ENCODE data around the gene TGFB1. TPM values are rescaled to one million over a fixed set of nuclear protein-coding genes. Genes with fewer than 3 reads are reported as not detected.

TGFB1 gene
- total RNA-seq, 2 experiments from 2014 or later = 108 to 110 TPM

DNA sequence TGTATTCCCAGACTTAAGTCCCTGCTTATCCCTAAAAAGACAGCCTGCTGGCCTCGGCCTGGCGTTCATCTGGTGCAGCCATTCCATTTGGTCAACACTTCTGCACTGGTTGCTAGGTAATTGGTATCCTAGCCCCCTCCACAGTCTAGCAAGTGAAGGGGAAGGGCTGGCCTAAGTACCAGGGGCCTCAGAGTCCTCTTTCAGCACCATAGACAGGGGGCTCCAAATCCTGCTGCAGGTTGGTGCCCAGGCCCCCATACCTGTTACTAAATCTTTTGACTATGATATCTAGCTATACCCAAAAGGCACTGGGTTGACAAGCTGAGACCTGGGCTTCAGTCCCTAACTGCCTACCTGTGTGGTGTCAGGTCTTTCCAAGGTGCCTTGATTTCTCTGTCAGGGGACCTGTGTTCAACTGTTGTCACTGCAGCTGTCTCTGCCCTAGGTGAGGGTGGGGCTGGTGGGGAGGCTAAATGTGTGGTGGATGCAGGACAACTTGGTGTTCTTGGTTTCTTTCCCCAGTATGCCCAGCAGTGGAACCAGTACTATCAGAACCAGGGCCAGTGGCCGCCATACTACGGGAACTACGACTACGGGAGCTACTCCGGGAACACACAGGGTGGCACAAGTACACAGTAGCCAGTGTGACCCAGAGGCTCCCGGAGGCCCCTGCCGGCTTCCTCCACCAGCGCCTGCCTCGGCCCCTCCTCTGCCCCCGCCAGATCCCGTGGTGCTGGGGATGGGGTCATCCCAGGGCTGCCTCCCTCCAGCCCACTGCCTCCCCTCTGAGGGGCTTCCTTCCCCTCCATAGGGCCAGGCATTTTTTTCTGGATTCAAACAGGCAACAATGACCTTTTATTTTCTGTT is 47.6 kb downstream of the TGFB1 start:
- intact Hi-C loops (cut with micrococcal nuclease) = loop anchor here (5.0 kb wide), 2 partner anchors 241 to 334 kb away; no protein-coding TSS in a partner anchor
- Mint-ChIP-seq H3K4me3 (peak overlapping the region; percentile 14), H3K27ac (peak overlapping the region; percentile 96), H3K4me1 (ENCODE audit: low read depth) (peaks cover 87% of the 10 kb centered on the region), H3K36me3 (peaks cover 56% of the 10 kb centered on the region), H3K9me3 (no peaks in the 10 kb centered on the region), H3K27me3 (no peaks in the 10 kb centered on the region)
- CTCF ChIA-PET = interaction anchor here (6.1 to 8.4 kb wide), 2 partner anchors 42 to 102 kb away, joined by 83 to 86 read pairs; partner anchors contain the start of gene HNRNPUL1
- DNase-seq = no peak
- POLR2A ChIA-PET = interaction anchor here (1.5 to 10.3 kb wide), 3 partner anchors 21 to 46 kb away, joined by 4 to 97 read pairs (median 6); partner anchors contain the start of gene HNRNPUL1

DNA sequence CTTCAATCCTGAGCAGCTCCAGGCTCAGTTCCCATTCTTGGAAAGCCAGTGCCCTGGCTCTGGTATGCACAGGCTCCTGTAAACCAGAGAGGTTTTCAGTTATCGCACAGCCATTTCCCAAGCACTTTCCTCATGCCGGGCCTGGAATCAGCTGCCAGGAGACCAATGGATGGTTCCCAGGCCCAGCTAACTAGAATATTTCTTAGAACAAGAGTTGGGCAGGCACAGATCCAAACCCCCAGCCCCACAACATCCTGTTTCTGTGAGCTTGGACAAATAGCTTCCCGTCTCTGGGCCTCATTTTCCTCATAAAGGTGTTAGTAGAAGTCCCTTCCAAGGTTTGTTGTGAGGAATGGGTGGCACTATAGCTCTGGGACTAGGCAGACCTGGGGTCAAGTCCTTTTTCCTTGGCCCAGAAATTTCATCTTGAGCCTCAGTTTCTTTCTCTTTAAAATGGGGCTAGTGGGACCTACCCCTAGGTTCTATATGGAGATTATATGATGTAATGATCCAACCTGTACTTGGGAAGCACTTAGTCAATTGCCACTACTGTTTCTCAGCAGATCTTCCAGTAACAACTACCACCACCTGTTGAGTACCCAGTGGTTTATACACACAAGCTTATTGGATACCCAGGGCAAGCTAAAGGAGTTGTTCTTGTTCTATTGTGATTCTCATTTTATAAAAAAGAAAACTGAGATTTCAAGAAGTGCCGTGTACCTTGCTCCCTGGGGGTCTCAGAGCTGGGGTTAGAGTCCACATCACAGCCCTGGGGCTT is 48.8 kb downstream of the TGFB1 start:
- H3K4me3 Mint-ChIP-seq = no peak overlapping the region
- ChIA-PET CTCF (interaction anchor here (1.4 to 8.4 kb wide), 3 partner anchors 12 to 101 kb away, joined by 3 to 86 read pairs (median 83); partner anchors contain the start of gene HNRNPUL1), POLR2A (interaction anchor here (1.5 to 10.3 kb wide), 2 partner anchors 41 to 48 kb away, joined by 4 to 97 read pairs; partner anchors contain the start of gene HNRNPUL1)
- H3K27ac Mint-ChIP-seq = peak overlapping the region; percentile 96
- intact Hi-C loops (cut with micrococcal nuclease) = loop anchor here (5.0 kb wide), 2 partner anchors 242 to 333 kb away; no protein-coding TSS in a partner anchor
- H3K9me3 Mint-ChIP-seq = no peaks in the 10 kb centered on the region
- no peak for DNase-seq
- H3K4me1 Mint-ChIP-seq (ENCODE audit: low read depth) = peaks cover 92% of the 10 kb centered on the region
- no peaks in the 10 kb centered on the region for H3K27me3 Mint-ChIP-seq
- peaks cover 65% of the 10 kb centered on the region for H3K36me3 Mint-ChIP-seq

GRCh38 chr19:41303954-41304353 is 49.8 kb downstream of the TGFB1 start:
- intact Hi-C loops (cut with micrococcal nuclease) = no loop called here
- no peak overlapping the region for H3K4me3 Mint-ChIP-seq
- no peaks in the 10 kb centered on the region for H3K9me3 Mint-ChIP-seq
- CTCF ChIA-PET = interaction anchor here (1.2 to 8.4 kb wide), 4 partner anchors 11 to 100 kb away, joined by 3 to 86 read pairs (median 13); partner anchors contain the start of gene HNRNPUL1
- POLR2A ChIA-PET = interaction anchor here (0.9 to 10.3 kb wide), 3 partner anchors 38 to 47 kb away, joined by 3 to 97 read pairs (median 5); partner anchors contain the start of gene HNRNPUL1
- peaks cover 99% of the 10 kb centered on the region for H3K4me1 Mint-ChIP-seq (ENCODE audit: low read depth)
- H3K27me3 Mint-ChIP-seq = no peaks in the 10 kb centered on the region
- DNase-seq = peak; percentile 42
- peak overlapping the region; percentile 96 for H3K27ac Mint-ChIP-seq
- H3K36me3 Mint-ChIP-seq = peaks cover 75% of the 10 kb centered on the region

DNA sequence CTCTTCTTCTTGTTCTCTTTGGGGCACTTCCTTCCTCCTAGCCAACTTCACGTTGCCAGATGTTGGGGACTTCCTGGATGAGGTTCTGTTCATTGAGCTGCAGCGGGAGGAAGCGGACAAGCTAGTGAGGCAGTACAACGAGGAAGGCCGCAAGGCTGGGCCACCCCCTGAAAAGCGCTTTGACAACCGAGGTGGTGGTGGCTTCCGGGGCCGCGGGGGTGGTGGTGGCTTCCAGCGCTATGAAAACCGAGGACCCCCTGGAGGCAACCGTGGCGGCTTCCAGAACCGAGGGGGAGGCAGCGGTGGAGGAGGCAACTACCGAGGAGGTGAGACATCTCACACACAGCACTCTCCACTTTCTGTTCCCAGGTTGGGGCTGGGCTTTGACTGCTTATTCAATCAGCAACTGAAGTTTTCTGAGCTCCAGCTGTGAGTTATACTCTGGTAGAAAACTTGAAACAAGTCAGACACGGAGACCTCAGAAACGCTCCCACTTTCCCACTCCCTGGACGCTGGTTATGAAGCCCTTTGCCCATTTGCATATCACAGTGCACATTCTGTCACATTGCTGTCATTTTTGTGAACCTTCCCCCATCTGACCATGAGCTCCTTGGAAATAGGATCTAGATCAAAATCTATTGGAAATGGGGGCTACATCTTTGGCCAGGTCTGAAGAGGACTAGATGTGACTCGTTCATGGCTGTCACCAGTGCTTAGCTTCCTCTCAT is 50.9 kb downstream of the TGFB1 start:
- Mint-ChIP-seq H3K27ac (peak overlapping the region; percentile 96), H3K4me3 (peak overlapping the region; percentile 69), H3K9me3 (no peaks in the 10 kb centered on the region), H3K36me3 (peaks cover 81% of the 10 kb centered on the region), H3K4me1 (ENCODE audit: low read depth) (peaks cover 99% of the 10 kb centered on the region), H3K27me3 (no peaks in the 10 kb centered on the region)
- POLR2A ChIA-PET = interaction anchor here (0.9 to 10.3 kb wide), 5 partner anchors 10 to 48 kb away, joined by 3 to 97 read pairs (median 4); partner anchors contain the start of gene HNRNPUL1
- intact Hi-C loops (cut with micrococcal nuclease) = loop anchor here (1.0 kb wide), 2 partner anchors 8 to 39 kb away; partner anchors contain the start of gene CCDC97
- peak; percentile 91 for DNase-seq
- CTCF ChIA-PET = interaction anchor here (0.7 to 8.4 kb wide), 7 partner anchors 13 to 810 kb away, joined by 3 to 86 read pairs (median 4); partner anchors contain the start of gene HNRNPUL1

DNA sequence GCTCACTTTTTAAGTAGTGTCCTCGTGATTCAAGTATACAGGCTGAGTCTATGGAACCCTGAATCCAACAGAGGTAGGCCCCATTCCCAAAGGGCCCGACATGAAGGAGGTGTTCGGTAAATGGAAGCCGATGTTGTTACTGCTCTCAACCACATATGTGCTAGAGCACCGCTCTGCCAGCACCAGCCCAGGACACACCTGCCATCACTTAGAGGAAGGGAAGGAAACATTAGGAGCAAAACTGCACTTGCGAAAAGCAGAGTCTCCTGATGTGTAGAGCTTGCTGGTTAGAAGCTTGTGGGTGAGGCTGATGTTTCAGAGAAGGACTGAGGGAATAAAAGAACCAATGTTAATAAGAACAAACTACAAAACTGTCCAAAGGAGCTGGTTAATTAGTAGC is 53.2 kb downstream of the TGFB1 start:
- Mint-ChIP-seq H3K4me1 (ENCODE audit: low read depth) (peaks cover 99% of the 10 kb centered on the region), H3K36me3 (peaks cover 88% of the 10 kb centered on the region), H3K27ac (peak overlapping the region; percentile 47), H3K27me3 (no peaks in the 10 kb centered on the region), H3K4me3 (no peak overlapping the region), H3K9me3 (no peaks in the 10 kb centered on the region)
- intact Hi-C loops (cut with micrococcal nuclease) = no loop called here
- DNase-seq = no peak
- ChIA-PET POLR2A (interaction anchor here (10.3 kb wide), 1 partner anchor 36 kb away, joined by 97 read pairs; the partner anchor contains the start of gene HNRNPUL1), CTCF (interaction anchor here (1.0 to 4.7 kb wide), 5 partner anchors 34 to 139 kb away, joined by 3 to 23 read pairs (median 4); partner anchors contain the start of genes DMAC2 and HNRNPUL1)

- peak; percentile 58 for DNase-seq
- POLR2A ChIA-PET = no interaction called here
- peak overlapping the region; percentile 85 for H3K27ac Mint-ChIP-seq
- peaks cover 99% of the 10 kb centered on the region for H3K4me1 Mint-ChIP-seq (ENCODE audit: low read depth)
- intact Hi-C loops (cut with micrococcal nuclease) = no loop called here
- no peaks in the 10 kb centered on the region for H3K27me3 Mint-ChIP-seq
- H3K36me3 Mint-ChIP-seq = peaks cover 88% of the 10 kb centered on the region
- no peaks in the 10 kb centered on the region for H3K9me3 Mint-ChIP-seq
- CTCF ChIA-PET = interaction anchor here (1.0 to 4.7 kb wide), 3 partner anchors 8 to 53 kb away, joined by 3 to 23 read pairs (median 12); partner anchors contain the start of gene HNRNPUL1
- no peak overlapping the region for H3K4me3 Mint-ChIP-seq
Measured at GRCh38 chr19:41299755-41300089, 54.0 kb downstream of the TGFB1 start.

GRCh38 chr19:41299046-41299754 is 54.5 kb downstream of the TGFB1 start:
- Mint-ChIP-seq H3K4me3 (no peak overlapping the region), H3K36me3 (peaks cover 88% of the 10 kb centered on the region), H3K4me1 (ENCODE audit: low read depth) (peaks cover 99% of the 10 kb centered on the region), H3K27me3 (no peaks in the 10 kb centered on the region), H3K27ac (peak overlapping the region; percentile 85), H3K9me3 (no peaks in the 10 kb centered on the region)
- ChIA-PET POLR2A (interaction anchor here (1.4 to 2.0 kb wide), 3 partner anchors 9 to 35 kb away, joined by 5 to 11 read pairs (median 10); partner anchors contain the start of gene HNRNPUL1), CTCF (interaction anchor here (1.0 to 4.7 kb wide), 4 partner anchors 9 to 96 kb away, joined by 3 to 23 read pairs (median 8); partner anchors contain the start of gene HNRNPUL1)
- intact Hi-C loops (cut with micrococcal nuclease) = no loop called here
- no peak for DNase-seq

- Mint-ChIP-seq H3K4me1 (ENCODE audit: low read depth) (peaks cover 94% of the 10 kb centered on the region), H3K9me3 (no peaks in the 10 kb centered on the region), H3K36me3 (peaks cover 88% of the 10 kb centered on the region), H3K4me3 (no peak overlapping the region), H3K27me3 (no peaks in the 10 kb centered on the region), H3K27ac (peak overlapping the region; percentile 85)
- POLR2A ChIA-PET = interaction anchor here (0.6 to 2.0 kb wide), 8 partner anchors 10 to 125 kb away, joined by 3 to 11 read pairs (median 4); partner anchors contain the start of genes CCDC97 and HNRNPUL1
- CTCF ChIA-PET = interaction anchor here (1.0 to 4.7 kb wide), 3 partner anchors 10 to 96 kb away, joined by 3 to 23 read pairs (median 12); partner anchors contain the start of gene HNRNPUL1
- intact Hi-C loops (cut with micrococcal nuclease) = no loop called here
- DNase-seq = peak; percentile 48
Measured at GRCh38 chr19:41298348-41298964, 55.3 kb downstream of the TGFB1 start.

- POLR2A ChIA-PET = interaction anchor here (0.6 to 2.0 kb wide), 8 partner anchors 10 to 126 kb away, joined by 3 to 11 read pairs (median 4); partner anchors contain the start of genes CCDC97 and HNRNPUL1
- Mint-ChIP-seq H3K27me3 (no peaks in the 10 kb centered on the region), H3K27ac (peak overlapping the region; percentile 85), H3K9me3 (no peaks in the 10 kb centered on the region), H3K4me1 (ENCODE audit: low read depth) (peaks cover 88% of the 10 kb centered on the region), H3K4me3 (no peak overlapping the region), H3K36me3 (peaks cover 88% of the 10 kb centered on the region)
- intact Hi-C loops (cut with micrococcal nuclease) = no loop called here
- DNase-seq = peak; percentile 49
- CTCF ChIA-PET = interaction anchor here (0.7 to 4.7 kb wide), 4 partner anchors 10 to 154 kb away, joined by 3 to 23 read pairs (median 8); partner anchors contain the start of gene HNRNPUL1
Measured at GRCh38 chr19:41297628-41298347, 55.9 kb downstream of the TGFB1 start.

Measured in activated CD4-positive, alpha-beta memory T cell treated with anti-CD3 and anti-CD28 coated beads for 36 hours (primary cell).